Measurements from ENCODE around the gene EXOC1.

Gene EXOC1

DNA sequence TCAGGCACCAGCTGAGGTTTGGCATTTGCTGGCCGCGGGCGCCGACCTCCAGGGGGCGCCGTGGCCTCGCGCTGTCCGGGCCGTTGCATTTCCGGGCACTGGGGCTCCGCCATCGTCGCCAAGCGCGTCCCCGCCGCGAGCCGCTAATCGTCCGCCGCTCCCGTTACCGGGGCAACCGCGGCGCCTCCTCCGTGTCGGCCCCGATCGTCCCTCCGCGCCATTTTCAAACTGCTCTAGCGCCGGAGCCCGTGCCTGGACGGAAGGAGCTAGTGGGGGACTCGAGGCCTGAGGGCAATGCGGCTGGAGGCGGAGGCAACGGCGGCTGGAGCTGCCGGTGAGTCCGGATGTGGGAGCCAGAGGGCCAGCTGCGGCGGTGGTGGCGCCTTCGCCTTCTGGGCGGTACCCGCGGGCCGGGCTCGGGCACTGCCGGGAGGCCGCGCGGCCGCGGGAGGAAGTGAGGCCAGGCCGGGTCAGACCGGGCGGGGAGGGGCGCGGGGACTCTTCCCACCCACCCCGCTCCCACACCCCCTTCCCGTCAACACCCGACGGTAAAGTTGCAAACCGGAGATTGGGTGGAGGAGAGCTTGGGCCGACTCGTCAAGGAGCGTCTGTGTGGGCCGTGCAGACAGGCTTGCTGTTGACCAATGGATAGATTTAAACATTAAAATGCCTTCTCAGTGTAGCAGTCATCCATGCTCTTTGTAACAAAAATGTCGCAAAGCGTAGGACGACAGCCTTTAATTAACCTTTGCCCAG lies 95.5 kb downstream of the EXOC1 start, which contains the start of gene CEP135:
CEP135 (plus strand) TSS at position 220 of the 756 bp plus-strand sequence. CDS start 3,186 bp downstream, outside the sequence.
- TF ChIP-seq RAD21 (IDR thresholded peaks at IDR 0.05; ENCODE audit: low read depth) (peak; percentile 75), REST (IDR thresholded peaks at IDR 0.05; ENCODE audit: low read depth) (no peak), YY1 (IDR thresholded peaks at IDR 0.05; ENCODE audit: low read depth) (peak; percentile 89), CREB1 (IDR thresholded peaks at IDR 0.05; ENCODE audit: low read depth) (no peak), TEAD4 (IDR thresholded peaks at IDR 0.05) (peak; percentile 67), TCF12 (IDR thresholded peaks at IDR 0.05; ENCODE audit: low read depth) (peak; percentile 50; the same call in 1 of the 2 replicates), EP300 (IDR thresholded peaks at IDR 0.05; ENCODE audit: borderline replicate concordance) (peak; percentile 12; the same call in 1 of the 2 replicates), FOXM1 (IDR thresholded peaks at IDR 0.05; ENCODE audit: borderline replicate concordance, low read depth) (0 out of 2 replicates have a peak, but pooled peaks have one; percentile 16), TAF1 (IDR thresholded peaks at IDR 0.05; ENCODE audit: low read depth) (peak; percentile 66), ZBTB7A (IDR thresholded peaks at IDR 0.05; ENCODE audit: low read depth) (no peak), EGR1 (IDR thresholded peaks at IDR 0.05) (no peak; the same call in 1 of the 2 replicates), CEBPB (IDR thresholded peaks at IDR 0.05) (no peak), NFIC (IDR thresholded peaks at IDR 0.05) (peak; percentile 78; the same call in 1 of the 2 replicates)
- TF ChIP-seq, protein P1, sequence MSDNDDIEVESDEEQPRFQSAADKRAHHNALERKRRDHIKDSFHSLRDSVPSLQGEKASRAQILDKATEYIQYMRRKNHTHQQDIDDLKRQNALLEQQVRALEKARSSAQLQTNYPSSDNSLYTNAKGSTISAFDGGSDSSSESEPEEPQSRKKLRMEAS (IDR thresholded peaks at IDR 0.05) = peak; percentile 83
- TF ChIP-seq, protein P2, sequence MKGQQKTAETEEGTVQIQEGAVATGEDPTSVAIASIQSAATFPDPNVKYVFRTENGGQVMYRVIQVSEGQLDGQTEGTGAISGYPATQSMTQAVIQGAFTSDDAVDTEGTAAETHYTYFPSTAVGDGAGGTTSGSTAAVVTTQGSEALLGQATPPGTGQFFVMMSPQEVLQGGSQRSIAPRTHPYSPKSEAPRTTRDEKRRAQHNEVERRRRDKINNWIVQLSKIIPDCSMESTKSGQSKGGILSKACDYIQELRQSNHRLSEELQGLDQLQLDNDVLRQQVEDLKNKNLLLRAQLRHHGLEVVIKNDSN (IDR thresholded peaks at IDR 0.05) = no peak

GRCh38 chr4:55949482-55949802 lies 96.0 kb downstream of the EXOC1 start:
- TF ChIP-seq TCF12 (IDR thresholded peaks at IDR 0.05; ENCODE audit: low read depth) = no peak
- no peak for TF ChIP-seq RAD21 (IDR thresholded peaks at IDR 0.05; ENCODE audit: low read depth)
- TF ChIP-seq TEAD4 (IDR thresholded peaks at IDR 0.05) = no peak
- TF ChIP-seq YY1 (IDR thresholded peaks at IDR 0.05; ENCODE audit: low read depth) = no peak
- TF ChIP-seq ZBTB7A (IDR thresholded peaks at IDR 0.05; ENCODE audit: low read depth) = no peak
- no peak for TF ChIP-seq CREB1 (IDR thresholded peaks at IDR 0.05; ENCODE audit: low read depth)
- no peak for TF ChIP-seq TAF1 (IDR thresholded peaks at IDR 0.05; ENCODE audit: low read depth)
- no peak for TF ChIP-seq REST (IDR thresholded peaks at IDR 0.05; ENCODE audit: low read depth)
- TF ChIP-seq, protein P2 (IDR thresholded peaks at IDR 0.05) = no peak
- TF ChIP-seq, protein P1 (IDR thresholded peaks at IDR 0.05) = no peak
- TF ChIP-seq EP300 (IDR thresholded peaks at IDR 0.05; ENCODE audit: borderline replicate concordance) = no peak

DNA sequence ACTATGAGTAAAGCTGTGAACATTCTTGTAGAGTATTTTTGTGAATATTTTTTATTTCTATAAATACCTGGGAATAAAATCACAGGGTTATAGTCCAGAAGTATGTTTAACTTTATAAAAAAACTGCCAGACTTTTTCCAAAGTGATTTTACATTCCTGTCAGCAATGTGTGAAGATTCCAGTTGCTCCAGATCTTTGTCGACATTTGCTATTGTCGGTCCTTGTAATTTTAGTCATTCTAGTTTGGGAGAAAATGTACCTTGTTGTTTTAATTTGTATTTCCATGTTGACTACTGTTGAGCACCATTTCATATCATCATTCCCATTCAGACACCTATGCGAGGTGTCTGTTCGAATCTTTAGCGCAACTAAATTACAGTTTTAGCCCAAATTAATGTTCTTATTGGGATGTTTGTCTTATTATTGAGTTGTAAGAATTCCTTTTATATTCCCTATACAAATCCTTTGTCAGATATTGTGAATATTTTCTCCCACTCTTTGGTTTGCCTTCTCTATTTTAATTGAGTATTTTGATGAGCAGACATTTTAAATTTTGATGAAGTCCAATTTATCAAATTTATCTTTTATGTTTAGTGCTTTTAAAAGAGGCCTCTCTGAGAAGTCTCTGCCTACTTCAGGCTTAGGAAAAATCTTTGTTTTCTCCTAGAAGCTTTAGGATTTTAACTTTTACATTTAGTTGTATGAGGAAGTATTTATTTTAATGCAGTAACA lies 97.9 kb downstream of the EXOC1 start:
- TF ChIP-seq TCF12 (IDR thresholded peaks at IDR 0.05; ENCODE audit: low read depth) (no peak), CEBPB (IDR thresholded peaks at IDR 0.05) (no peak), FOXM1 (IDR thresholded peaks at IDR 0.05; ENCODE audit: borderline replicate concordance, low read depth) (no peak), NFIC (IDR thresholded peaks at IDR 0.05) (no peak), RAD21 (IDR thresholded peaks at IDR 0.05; ENCODE audit: low read depth) (no peak), CREB1 (IDR thresholded peaks at IDR 0.05; ENCODE audit: low read depth) (no peak), YY1 (IDR thresholded peaks at IDR 0.05; ENCODE audit: low read depth) (no peak), EGR1 (IDR thresholded peaks at IDR 0.05) (no peak), REST (IDR thresholded peaks at IDR 0.05; ENCODE audit: low read depth) (no peak), TEAD4 (IDR thresholded peaks at IDR 0.05) (no peak), ZBTB7A (IDR thresholded peaks at IDR 0.05; ENCODE audit: low read depth) (no peak), TAF1 (IDR thresholded peaks at IDR 0.05; ENCODE audit: low read depth) (no peak), EP300 (IDR thresholded peaks at IDR 0.05; ENCODE audit: borderline replicate concordance) (no peak)
- TF ChIP-seq, protein P1 (IDR thresholded peaks at IDR 0.05) = no peak
- TF ChIP-seq, protein P2 (IDR thresholded peaks at IDR 0.05) = no peak
